Endothelial cell of umbilical vein (primary cell): ENCODE data around the gene MAGEA2B. TPM values are rescaled to one million over a fixed set of nuclear protein-coding genes. Genes with fewer than 3 reads are reported as not detected.
"Not testable (repeated sequence)": the region's sequence is repeated elsewhere in the genome, so short reads cannot be mapped to it uniquely, and the experiment has no call there.

Experiments used
- BruUV-seq: library from RNA; stranded (reverse); fragments of 400-500 nt; replicated peaks from 2 replicates; lab custom pipeline; 2021; lab: Mats Ljungman, UMichigan
- CTCF ChIA-PET: fragments of 300-600, 350-600 bp; sonication (Branson Sonifier 250); formaldehyde crosslinking; loops from one replicate; lab custom pipeline; 2021; ENCODE audit warnings: antibody characterized with exemption, inconsistent platforms; lab: Charles Lee
- POLR2A ChIA-PET: fragments of 300-600, 350-600 bp; sonication (Branson Sonifier 250); formaldehyde crosslinking; loops from one replicate; lab custom pipeline; 2021; ENCODE audit warnings: antibody characterized with exemption, inconsistent platforms; lab: Charles Lee
- DNase-seq: peaks from one replicate; pipeline ENCODE4 v3.0.0-alpha.2; 2011; ENCODE audit warnings: low read depth, low spot score
- FAIRE-seq: peaks from 2 replicates; lab custom pipeline; 2011; peaks lifted over from hg19 to GRCh38; lab: Jason Lieb, UNC
- H2AFZ ChIP-seq: 2 replicates; pipeline ENCODE4 v1.6.0; 2012; ENCODE audit warnings: low read depth, low read length, control low read depth, inconsistent platforms
- H3K27ac ChIP-seq: 2 replicates; pipeline ENCODE4 v1.5.1; 2011; ENCODE audit warnings: low read depth, mild to moderate bottlenecking, control low read depth, low read length, moderate library complexity; ENCODE audit not compliant: insufficient read depth
- H3K27me3 ChIP-seq, 2 experiments: 2 replicates each; pipeline versions ENCODE4 v1.6.0 to v1.6.1; 2011; ENCODE audit warnings: low read length in 2 of 2, mixed read lengths in 1 of 2; ENCODE audit not compliant: control insufficient read depth in 2 of 2, insufficient read depth in 2 of 2
- H3K36me3 ChIP-seq, 2 experiments: 2 replicates in 1 of 2; 3 replicates in 1 of 2; pipeline ENCODE4 v1.5.1; 2011; ENCODE audit warnings: low read length in 2 of 2, mild to moderate bottlenecking in 1 of 2, moderate library complexity in 1 of 2; ENCODE audit not compliant: control insufficient read depth in 2 of 2, insufficient read depth in 2 of 2; ENCODE audit errors: extremely low read depth in 1 of 2
- H3K4me1 ChIP-seq: 3 replicates; pipeline ENCODE4 v1.5.1; 2011; ENCODE audit warnings: mild to moderate bottlenecking, low read length; ENCODE audit not compliant: control insufficient read depth, insufficient read depth; ENCODE audit errors: extremely low read depth
- H3K4me2 ChIP-seq: 2 replicates; pipeline ENCODE4 v1.6.1; 2011; ENCODE audit warnings: low read length, control low read depth, mixed read lengths; ENCODE audit not compliant: insufficient read depth
- H3K4me3 ChIP-seq, 3 experiments: fragments of 200-600 bp in 1 of 3; sonication (generic), shearing (Covaris generic) in 1 of 3; replicated peaks in 1 of 3; 2 replicates each; pipeline ENCODE4 v1.5.1; 2011 to 2016; ENCODE audit warnings: control low read depth in 3 of 3, low read length in 3 of 3, mild to moderate bottlenecking in 2 of 3, inconsistent platforms in 1 of 3, low read depth in 1 of 3, moderate library complexity in 1 of 3; ENCODE audit not compliant: insufficient read depth in 1 of 3
- H3K79me2 ChIP-seq: 2 replicates; pipeline ENCODE4 v1.6.0; 2012; ENCODE audit warnings: low read length, inconsistent platforms; ENCODE audit not compliant: control insufficient read depth, insufficient read depth
- H3K9ac ChIP-seq: replicated peaks from 2 replicates; pipeline ENCODE3; 2011; ENCODE audit warnings: low read length, control low read depth; ENCODE audit not compliant: insufficient read depth; ENCODE audit errors: extremely low read depth
- H3K9me1 ChIP-seq: replicated peaks from 3 replicates; pipeline ENCODE4 v1.6.0; 2011; ENCODE audit warnings: mild to moderate bottlenecking, low read length; ENCODE audit not compliant: control insufficient read depth, insufficient read depth; ENCODE audit errors: extremely low read depth
- H3K9me3 ChIP-seq: replicated peaks from 2 replicates; pipeline ENCODE4 v1.5.1; 2012; ENCODE audit warnings: low read length, inconsistent platforms; ENCODE audit not compliant: control insufficient read depth, insufficient read depth
- H4K20me1 ChIP-seq: replicated peaks from 2 replicates; pipeline ENCODE3; 2011; ENCODE audit warnings: mild to moderate bottlenecking, low read length; ENCODE audit not compliant: control insufficient read depth, insufficient read depth; ENCODE audit errors: extremely low read depth
- dilution Hi-C: fragments of 300-500 bp; cut with MboI; formaldehyde crosslinking; loops from one replicate; pipeline ENCODE4 v1.15.0; 2019; ENCODE audit warnings: low sequenced_read_pairs; ENCODE audit not compliant: extremely low pct_ligation_motif_present
- intact Hi-C: fragments of 100-400 bp; cut with micrococcal nuclease; formaldehyde crosslinking; loops from one replicate; pipeline ENCODE4 v1.10.0; 2022
- polyA plus RNA-seq, 4 experiments: library from polyadenylated mRNA; depleted of rRNA in 3 of 4; stranded (reverse) in 3 of 4; unstranded in 1 of 4; fragments of >200 nt; gene quantifications; 2 replicates each; pipeline versions ENCODE4 v1.2.1 to v1.2.3, GENCODE V29; 2011 to 2012; ENCODE audit warnings: missing spikeins in 1 of 4
- total RNA-seq: library from RNA; stranded (reverse); gene quantifications from 2 replicates; pipeline ENCODE4 v1.2.3, GENCODE V29; 2021

MAGEA2B gene
- total and polyA plus RNA-seq, 2 donors (not counting 3 experiments of a cell fraction or from before 2014, with no cell fraction given), result not detected

GRCh38 chrX:152758918-152759317 is 44.5 kb downstream of the MAGEA2B start, which contains the start of gene CSAG3:
Gene CSAG3 (plus strand): TSS chrX:152759218.
- intact Hi-C loops, H2AFZ ChIP-seq, H3K4me2 ChIP-seq, CTCF ChIA-PET, H3K4me1 ChIP-seq, H3K9ac ChIP-seq, POLR2A ChIA-PET, H3K27me3 ChIP-seq, H3K79me2 ChIP-seq, H4K20me1 ChIP-seq, H3K36me3 ChIP-seq, BruUV-seq, H3K9me1 ChIP-seq, H3K4me3 ChIP-seq, dilution Hi-C loops, DNase-seq, H3K9me3 ChIP-seq, FAIRE-seq, H3K27ac ChIP-seq: not testable (repeated sequence)

- H3K4me3 ChIP-seq, H3K36me3 ChIP-seq, dilution Hi-C loops, BruUV-seq, H3K27ac ChIP-seq, DNase-seq, H3K9me1 ChIP-seq, H2AFZ ChIP-seq, intact Hi-C loops, POLR2A ChIA-PET, H3K4me2 ChIP-seq, H3K9ac ChIP-seq, H3K4me1 ChIP-seq, H4K20me1 ChIP-seq, H3K79me2 ChIP-seq, CTCF ChIA-PET, H3K9me3 ChIP-seq, FAIRE-seq, H3K27me3 ChIP-seq: not testable (repeated sequence)
These were observed 45.1 kb downstream of the MAGEA2B start for GRCh38 chrX:152759544-152759943.

GRCh38 chrX:152761582-152761981 is 47.2 kb downstream of the MAGEA2B start:
- H2AFZ ChIP-seq, DNase-seq, H3K4me3 ChIP-seq, H3K4me1 ChIP-seq, CTCF ChIA-PET, BruUV-seq, H3K9ac ChIP-seq, H3K9me3 ChIP-seq, H4K20me1 ChIP-seq, H3K4me2 ChIP-seq, H3K9me1 ChIP-seq, H3K36me3 ChIP-seq, H3K27me3 ChIP-seq, H3K79me2 ChIP-seq, H3K27ac ChIP-seq, FAIRE-seq, dilution Hi-C loops, POLR2A ChIA-PET, intact Hi-C loops: not testable (repeated sequence)

- H3K4me3 ChIP-seq, H3K4me1 ChIP-seq, BruUV-seq, H3K4me2 ChIP-seq, H3K9ac ChIP-seq, H3K27me3 ChIP-seq, intact Hi-C loops, CTCF ChIA-PET, H3K36me3 ChIP-seq, H2AFZ ChIP-seq, DNase-seq, dilution Hi-C loops, H3K79me2 ChIP-seq, H3K9me1 ChIP-seq, H3K9me3 ChIP-seq, POLR2A ChIA-PET, H4K20me1 ChIP-seq, H3K27ac ChIP-seq: not testable (repeated sequence)
- peak; percentile 24 for FAIRE-seq
These were observed 52.1 kb downstream of the MAGEA2B start for GRCh38 chrX:152766562-152766961.
